Skeletal muscle cell (primary cell): Measurements from ENCODE around the gene RPL11.
"Not testable (repeated sequence)": the region's sequence is repeated elsewhere in the genome, so short reads cannot be mapped to it uniquely, and the experiment has no call there.

Source experiments
- DNase-seq: peaks from one replicate; pipeline ENCODE4 v3.0.0-alpha.2; 2010; ENCODE audit warnings: low read depth
- H3K4me3 ChIP-seq: 2 replicates; pipeline ENCODE4 v1.5.1; 2011; ENCODE audit warnings: low read depth, mild to moderate bottlenecking, control low read depth, low read length, moderate library complexity

The RPL11 gene

GRCh38 chr1:23722652-23723051 lies 31.0 kb downstream of the RPL11 start:
- H3K4me3 ChIP-seq: no peak overlapping the region
- DNase-seq: no peak

DNA sequence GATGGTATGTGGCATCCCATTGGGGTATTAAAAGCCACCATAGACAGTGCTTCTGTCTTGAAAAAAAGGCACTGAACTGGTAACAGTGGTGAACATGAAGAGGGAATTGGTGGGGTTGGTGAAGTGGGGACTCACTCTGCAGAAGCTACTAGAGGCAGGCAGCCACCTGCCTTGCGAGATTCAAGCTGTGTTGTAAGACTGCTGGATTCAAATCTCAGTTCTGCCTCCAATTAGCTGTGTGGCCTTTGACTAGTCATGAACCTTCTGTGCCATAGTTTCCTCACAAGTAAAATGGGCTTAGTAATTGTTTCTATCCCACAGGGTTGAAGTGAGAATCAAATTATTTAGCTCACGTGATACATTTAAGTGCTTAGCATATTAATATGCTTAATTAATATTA lies 35.1 kb downstream of the RPL11 start:
- DNase-seq: no peak
- H3K4me3 ChIP-seq: no peak overlapping the region

DNA sequence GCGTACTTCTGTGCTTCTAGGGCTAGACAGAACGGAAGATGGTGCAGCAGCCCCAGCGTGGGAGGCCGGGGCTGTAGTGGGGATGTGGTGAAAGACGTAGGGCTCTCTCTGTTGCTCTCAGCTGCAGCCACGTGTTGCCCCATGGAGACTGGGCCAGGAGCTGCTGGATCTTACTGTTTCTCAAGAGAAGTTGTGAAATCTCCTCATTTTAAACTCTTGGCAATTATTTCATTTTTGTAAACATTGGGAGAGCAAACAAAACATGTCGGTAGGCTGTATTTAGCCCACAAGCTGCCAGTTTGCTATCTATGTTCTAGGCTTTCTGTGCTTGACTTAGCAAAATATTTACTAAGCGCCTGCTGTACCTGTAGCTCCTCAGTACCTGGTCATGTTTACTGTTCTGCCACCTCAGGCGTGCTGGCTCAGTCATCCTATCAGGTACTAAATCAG lies 35.8 kb downstream of the RPL11 start:
- no peak overlapping the region for H3K4me3 ChIP-seq
- no peak for DNase-seq

GRCh38 chr1:23732363-23733224 lies 41.0 kb downstream of the RPL11 start:
- DNase-seq: no peak
- no peak overlapping the region for H3K4me3 ChIP-seq

- not testable (repeated sequence) for H3K4me3 ChIP-seq, DNase-seq
Measured at GRCh38 chr1:23733281-23733680, 41.7 kb downstream of the RPL11 start.

- H3K4me3 ChIP-seq: no peak overlapping the region
- no peak for DNase-seq
Measured at GRCh38 chr1:23736437-23737134, 45.0 kb downstream of the RPL11 start.

DNA sequence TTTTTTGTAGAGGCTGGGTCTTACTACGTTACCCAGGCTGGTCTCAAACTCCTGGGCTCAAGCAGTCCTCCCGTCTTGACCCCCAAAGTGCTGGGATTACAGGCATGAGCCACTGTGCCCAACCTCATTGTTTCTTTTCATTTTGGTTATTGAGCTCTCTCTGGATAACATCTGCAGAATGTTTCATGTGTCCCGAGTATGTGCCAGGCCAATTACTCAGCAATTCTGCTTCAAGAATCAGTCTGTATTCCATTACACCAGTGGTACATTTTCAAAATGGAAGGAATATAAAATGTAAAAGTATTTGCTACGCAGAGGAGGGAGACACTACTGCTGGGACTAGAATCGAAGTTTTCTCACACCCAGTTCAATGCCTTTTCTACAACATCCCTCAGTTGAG lies 50.0 kb downstream of the RPL11 start:
- DNase-seq: no peak
- no peak overlapping the region for H3K4me3 ChIP-seq

DNA sequence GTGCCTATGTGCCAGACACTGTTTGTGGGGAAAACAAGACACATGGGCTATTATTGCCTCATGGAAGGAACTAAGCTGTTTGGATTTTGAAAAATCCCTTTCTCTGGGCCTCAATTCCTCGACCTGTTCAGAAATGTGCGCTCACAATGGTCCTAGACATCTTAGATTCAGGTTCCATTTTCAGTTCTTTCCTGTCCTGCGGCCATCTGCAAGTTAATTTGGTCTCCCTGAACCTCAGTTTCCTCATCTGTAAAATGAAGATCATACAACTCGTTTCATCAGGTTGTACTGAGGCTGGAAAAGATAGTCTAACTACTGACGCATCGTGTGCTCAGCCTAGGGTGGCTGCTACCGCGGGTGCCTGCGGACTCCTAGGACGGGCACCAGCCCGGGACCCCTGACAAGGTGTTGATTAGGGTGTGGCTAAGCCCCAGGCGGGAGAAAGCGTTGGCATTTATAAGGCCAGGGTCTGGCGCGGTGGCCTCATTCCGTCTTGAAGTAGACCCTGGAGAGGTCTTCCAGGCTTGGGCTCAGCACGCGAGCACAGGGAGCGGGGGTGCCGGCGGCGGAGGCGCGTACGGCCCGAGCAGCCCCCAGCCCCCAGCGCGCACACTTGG lies 51.2 kb downstream of the RPL11 start:
- peak overlapping the region; percentile 84 for H3K4me3 ChIP-seq
- no peak for DNase-seq

GRCh38 chr1:23743287-23744152 lies 51.9 kb downstream of the RPL11 start, which contains the start of gene ELOA:
TSS of gene ELOA (plus strand) at chr1:23743471. CDS start at chr1:23743504, 33 bp downstream.
- DNase-seq: no peak
- H3K4me3 ChIP-seq: peak within 1 kb of the TSS; percentile 84

DNA sequence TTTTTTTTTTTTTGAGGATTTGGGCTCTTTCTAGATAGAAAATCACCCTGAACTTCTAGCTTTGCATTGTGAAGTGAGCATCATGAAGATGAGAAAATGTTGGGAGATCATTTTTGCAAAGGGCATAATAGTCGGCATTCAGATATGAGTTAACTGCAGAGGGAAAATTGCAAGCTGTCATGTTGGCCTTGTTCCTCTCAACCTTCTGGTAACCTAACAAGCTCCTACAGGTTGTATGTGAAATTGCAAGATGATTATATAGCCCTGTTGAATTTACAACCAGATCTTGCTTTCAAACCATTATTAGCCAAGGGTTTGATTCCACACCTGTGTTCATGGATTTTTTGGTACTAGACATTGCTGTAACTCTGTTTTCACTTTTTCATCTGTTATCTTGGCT lies 53.9 kb downstream of the RPL11 start:
- no peak overlapping the region for H3K4me3 ChIP-seq

More for the DNA sequence above, 53.9 kb downstream of the RPL11 start:
- DNase-seq: no peak
